Measurements from ENCODE around the gene TICAM1.
"Not testable (repeated sequence)": the region's sequence is repeated elsewhere in the genome, so short reads cannot be mapped to it uniquely, and the experiment has no call there.

TICAM1 gene

GRCh38 chr19:4844348-4845179 is 13.1 kb upstream of the TICAM1 start:
- DNase-seq (ENCODE audit: low spot score) = no peak

- no peak for DNase-seq (ENCODE audit: low spot score)
Observed at GRCh38 chr19:4843647-4843965, 12.1 kb upstream of the TICAM1 start.

GRCh38 chr19:4839192-4839591 is 7.7 kb upstream of the TICAM1 start:
- no peak for DNase-seq (ENCODE audit: low spot score)

GRCh38 chr19:4832776-4833175 is 1.3 kb upstream of the TICAM1 start:
- DNase-seq (ENCODE audit: low spot score) = no peak

GRCh38 chr19:4831979-4832340 is 448 bp upstream of the TICAM1 start:
- DNase-seq (ENCODE audit: low spot score) = not testable (repeated sequence)

GRCh38 chr19:4830768-4831265 is 695 bp downstream of the TICAM1 start:
- no peak for DNase-seq (ENCODE audit: low spot score)

GRCh38 chr19:4830332-4830731 is 1.2 kb downstream of the TICAM1 start:
- DNase-seq (ENCODE audit: low spot score) = no peak

GRCh38 chr19:4829001-4829712 is 2.4 kb downstream of the TICAM1 start:
- peak; percentile 39 for DNase-seq (ENCODE audit: low spot score)

- no peak for DNase-seq (ENCODE audit: low spot score)
Observed at GRCh38 chr19:4823577-4823976, 7.9 kb downstream of the TICAM1 start.

GRCh38 chr19:4822354-4822753 is 9.2 kb downstream of the TICAM1 start:
- not testable (repeated sequence) for DNase-seq (ENCODE audit: low spot score)

GRCh38 chr19:4821265-4821664 is 10.2 kb downstream of the TICAM1 start:
- no peak for DNase-seq (ENCODE audit: low spot score)

- no peak for DNase-seq (ENCODE audit: low spot score)
Observed at GRCh38 chr19:4817467-4818277, 13.8 kb downstream of the TICAM1 start.

GRCh38 chr19:4816950-4817278 is 14.6 kb downstream of the TICAM1 start:
- no peak for DNase-seq (ENCODE audit: low spot score)

- DNase-seq (ENCODE audit: low spot score) = no peak
Observed at GRCh38 chr19:4816202-4816949, 15.1 kb downstream of the TICAM1 start.

GRCh38 chr19:4815426-4816201 is 15.9 kb downstream of the TICAM1 start:
- DNase-seq (ENCODE audit: low spot score) = peak; percentile 91

- DNase-seq (ENCODE audit: low spot score) = no peak
Observed at GRCh38 chr19:4814625-4815425, 16.7 kb downstream of the TICAM1 start.

- DNase-seq (ENCODE audit: low spot score) = peak; percentile 59
Observed at GRCh38 chr19:4811328-4812131, 20.0 kb downstream of the TICAM1 start.

GRCh38 chr19:4807188-4807587 is 24.3 kb downstream of the TICAM1 start:
- no peak for DNase-seq (ENCODE audit: low spot score)

GRCh38 chr19:4806384-4806783 is 25.1 kb downstream of the TICAM1 start:
- no peak for DNase-seq (ENCODE audit: low spot score)
